ENCODE results near the gene EXD2.
"Not testable (repeated sequence)": the region's sequence is repeated elsewhere in the genome, so short reads cannot be mapped to it uniquely, and the experiment has no call there.

Gene EXD2

DNA sequence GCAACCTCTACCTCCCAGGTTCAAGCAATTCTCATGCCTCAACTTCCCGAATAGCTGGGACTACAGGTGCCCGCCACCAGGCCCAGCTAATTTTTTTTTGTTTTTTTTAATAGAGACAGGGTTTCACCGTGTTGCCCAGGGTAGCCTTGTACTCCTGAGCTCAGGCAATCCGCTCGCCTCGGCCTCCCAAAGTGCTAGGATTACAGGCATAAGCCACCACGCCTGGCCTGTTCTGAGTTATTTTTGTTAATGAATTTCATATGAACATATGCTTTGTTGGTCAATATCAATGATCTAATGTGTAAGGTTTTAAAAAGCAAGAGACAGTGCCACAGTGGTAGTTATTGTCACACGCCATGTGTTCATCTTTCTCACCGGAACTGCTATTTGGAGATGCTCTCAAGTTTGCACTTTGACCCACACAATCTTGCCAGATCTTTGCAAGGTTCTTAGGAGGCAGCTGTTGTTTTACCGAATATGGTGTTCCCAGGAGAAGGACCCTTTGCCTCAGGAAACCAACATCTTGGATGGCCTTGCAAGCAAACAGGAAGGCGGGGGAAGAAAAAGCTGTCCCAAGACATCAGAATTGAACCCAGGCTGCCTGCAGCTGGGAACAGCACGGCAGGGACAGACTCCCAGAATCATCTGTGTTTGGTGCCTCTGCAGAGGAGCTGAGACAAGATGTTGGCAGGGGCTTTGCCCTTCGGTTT is 98.7 kb downstream of the EXD2 start:
- H3K4me3 ChIP-seq (ENCODE audit: low read length), result no peak overlapping the region
- H3F3A ChIP-seq (ENCODE audit: control insufficient read depth, insufficient read depth), result no peaks in the 10 kb centered on the region
- no peaks in the 10 kb centered on the region; the same call in 1 of the 2 replicates for H3K27me3 ChIP-seq (ENCODE audit: control insufficient read depth, low read length)
- H3K9me3 ChIP-seq (ENCODE audit: control insufficient read depth, insufficient read depth, low read length), result no peaks in the 10 kb centered on the region
- H3K79me2 ChIP-seq (ENCODE audit: control insufficient read depth, low read length), result no peaks in the 10 kb centered on the region
- no peak overlapping the region for H3K4me2 ChIP-seq (ENCODE audit: low read length)
- no peaks in the 10 kb centered on the region for H3K36me3 ChIP-seq (ENCODE audit: control insufficient read depth, low read length)
- TF ChIP-seq, protein P1, sequence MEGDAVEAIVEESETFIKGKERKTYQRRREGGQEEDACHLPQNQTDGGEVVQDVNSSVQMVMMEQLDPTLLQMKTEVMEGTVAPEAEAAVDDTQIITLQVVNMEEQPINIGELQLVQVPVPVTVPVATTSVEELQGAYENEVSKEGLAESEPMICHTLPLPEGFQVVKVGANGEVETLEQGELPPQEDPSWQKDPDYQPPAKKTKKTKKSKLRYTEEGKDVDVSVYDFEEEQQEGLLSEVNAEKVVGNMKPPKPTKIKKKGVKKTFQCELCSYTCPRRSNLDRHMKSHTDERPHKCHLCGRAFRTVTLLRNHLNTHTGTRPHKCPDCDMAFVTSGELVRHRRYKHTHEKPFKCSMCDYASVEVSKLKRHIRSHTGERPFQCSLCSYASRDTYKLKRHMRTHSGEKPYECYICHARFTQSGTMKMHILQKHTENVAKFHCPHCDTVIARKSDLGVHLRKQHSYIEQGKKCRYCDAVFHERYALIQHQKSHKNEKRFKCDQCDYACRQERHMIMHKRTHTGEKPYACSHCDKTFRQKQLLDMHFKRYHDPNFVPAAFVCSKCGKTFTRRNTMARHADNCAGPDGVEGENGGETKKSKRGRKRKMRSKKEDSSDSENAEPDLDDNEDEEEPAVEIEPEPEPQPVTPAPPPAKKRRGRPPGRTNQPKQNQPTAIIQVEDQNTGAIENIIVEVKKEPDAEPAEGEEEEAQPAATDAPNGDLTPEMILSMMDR (IDR thresholded peaks at IDR 0.05; ENCODE audit: low read depth, low read length, poor library complexity, severe bottlenecking), result no peak
- TF ChIP-seq EZH2phosphoT487 (IDR thresholded peaks at IDR 0.05; ENCODE audit: borderline replicate concordance, low read length), result no peak
- H4K20me1 ChIP-seq (ENCODE audit: control insufficient read depth, insufficient read depth, low read depth, low read length), result no peaks in the 10 kb centered on the region
- H3K27ac ChIP-seq (ENCODE audit: low read depth, low read length), result no peak overlapping the region
- H3K9me2 ChIP-seq (replicated peaks; ENCODE audit: control insufficient read depth, low read length), result no peaks in the 10 kb centered on the region
- no peaks in the 10 kb centered on the region for H3K4me1 ChIP-seq (ENCODE audit: control insufficient read depth, low read length)

DNA sequence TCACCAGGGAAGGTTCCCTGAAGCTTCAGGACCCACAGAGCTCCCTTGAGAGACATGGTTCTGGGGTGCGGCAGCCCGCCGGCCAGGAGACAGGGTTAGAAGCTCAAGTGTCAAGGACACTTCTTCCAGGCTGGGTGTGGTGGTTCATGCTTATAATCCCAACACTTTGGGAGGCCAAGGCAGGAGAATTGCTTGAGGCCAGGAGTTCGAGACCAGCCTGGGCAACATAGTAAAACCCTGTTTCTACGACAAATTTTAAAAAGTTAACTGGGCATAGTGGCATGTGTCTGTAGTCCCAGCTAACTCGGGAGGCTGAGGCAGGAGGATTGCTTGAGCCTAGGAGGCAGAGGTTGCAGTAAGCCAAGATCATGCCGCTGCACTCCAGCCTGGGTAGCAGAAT is 99.6 kb downstream of the EXD2 start:
- not testable (repeated sequence) for H3K27ac ChIP-seq (ENCODE audit: low read depth, low read length); H3K4me3 ChIP-seq (ENCODE audit: low read length); H4K20me1 ChIP-seq (ENCODE audit: control insufficient read depth, insufficient read depth, low read depth, low read length); H3K36me3 ChIP-seq (ENCODE audit: control insufficient read depth, low read length); H3K79me2 ChIP-seq (ENCODE audit: control insufficient read depth, low read length); H3K9me2 ChIP-seq (replicated peaks; ENCODE audit: control insufficient read depth, low read length); H3K4me2 ChIP-seq (ENCODE audit: low read length); H3F3A ChIP-seq (ENCODE audit: control insufficient read depth, insufficient read depth); H3K9me3 ChIP-seq (ENCODE audit: control insufficient read depth, insufficient read depth, low read length); H3K4me1 ChIP-seq (ENCODE audit: control insufficient read depth, low read length); H3K27me3 ChIP-seq (ENCODE audit: control insufficient read depth, low read length)

DNA sequence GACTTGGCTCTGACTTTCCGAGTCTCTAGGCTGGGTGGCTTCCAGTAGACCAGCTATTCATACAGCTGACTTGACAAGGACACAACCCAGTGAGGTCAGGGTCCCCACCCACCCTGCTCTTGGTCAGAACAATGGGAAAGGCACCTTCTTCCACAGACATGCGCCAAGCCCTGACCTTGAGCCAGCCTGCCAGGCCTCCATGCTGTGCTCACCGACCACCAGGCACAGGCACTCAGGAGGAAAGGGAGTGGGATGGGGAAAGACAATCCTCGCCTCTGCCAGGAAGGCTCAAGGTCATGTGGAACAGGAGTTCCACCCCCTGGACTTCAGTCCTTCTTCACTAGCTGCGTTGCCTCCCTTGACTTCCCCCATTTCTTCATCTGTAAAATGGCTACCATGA is 100.1 kb downstream of the EXD2 start:
- H3K27ac ChIP-seq (ENCODE audit: low read depth, low read length), result no peak overlapping the region
- no peak overlapping the region for H3K4me3 ChIP-seq (ENCODE audit: low read length)
- no peaks in the 10 kb centered on the region for H3K36me3 ChIP-seq (ENCODE audit: control insufficient read depth, low read length)
- H4K20me1 ChIP-seq (ENCODE audit: control insufficient read depth, insufficient read depth, low read depth, low read length), result no peaks in the 10 kb centered on the region
- no peak for TF ChIP-seq EZH2phosphoT487 (IDR thresholded peaks at IDR 0.05; ENCODE audit: borderline replicate concordance, low read length)
- TF ChIP-seq, protein P1 (IDR thresholded peaks at IDR 0.05; ENCODE audit: low read depth, low read length, poor library complexity, severe bottlenecking), result no peak
- no peaks in the 10 kb centered on the region for H3F3A ChIP-seq (ENCODE audit: control insufficient read depth, insufficient read depth)
- H3K9me3 ChIP-seq (ENCODE audit: control insufficient read depth, insufficient read depth, low read length), result no peaks in the 10 kb centered on the region
- H3K4me1 ChIP-seq (ENCODE audit: control insufficient read depth, low read length), result no peaks in the 10 kb centered on the region
- H3K27me3 ChIP-seq (ENCODE audit: control insufficient read depth, low read length), result no peaks in the 10 kb centered on the region; the same call in 1 of the 2 replicates
- H3K79me2 ChIP-seq (ENCODE audit: control insufficient read depth, low read length), result no peaks in the 10 kb centered on the region
- H3K4me2 ChIP-seq (ENCODE audit: low read length), result no peak overlapping the region
- no peaks in the 10 kb centered on the region for H3K9me2 ChIP-seq (replicated peaks; ENCODE audit: control insufficient read depth, low read length)

DNA sequence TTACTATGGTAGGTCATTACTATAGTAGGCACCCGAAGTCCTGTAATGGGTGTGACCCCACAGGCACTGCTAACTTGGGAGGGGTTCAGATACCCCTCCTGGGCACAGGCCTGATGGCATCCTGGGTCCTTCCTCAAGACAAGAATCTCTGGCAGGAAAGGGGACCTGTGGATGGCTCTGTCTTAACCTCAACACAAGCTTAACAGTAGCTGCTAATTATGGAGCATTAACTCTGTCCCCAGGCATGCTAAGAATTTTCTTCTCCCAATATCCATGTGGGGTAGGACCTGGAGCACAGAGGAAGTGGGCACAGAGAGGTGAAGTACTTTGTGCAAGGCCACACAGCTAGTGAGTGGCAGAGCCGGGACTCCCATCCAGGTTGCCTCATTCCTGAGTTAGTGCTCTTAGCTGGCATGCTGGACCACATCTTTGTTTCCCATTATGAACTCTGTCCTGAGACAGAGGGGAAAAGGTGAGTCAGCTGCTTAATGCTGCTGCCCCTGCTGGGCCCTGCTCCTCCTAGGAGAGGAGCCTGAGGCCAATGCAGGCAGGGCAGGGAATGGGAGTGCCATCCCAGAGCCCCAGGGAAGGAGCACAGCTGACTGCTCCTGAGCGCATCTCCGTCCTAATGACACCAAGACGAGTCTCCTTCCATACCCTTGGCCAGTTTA is 100.7 kb downstream of the EXD2 start:
- peaks cover 4% of the 10 kb centered on the region for H3K27me3 ChIP-seq (ENCODE audit: control insufficient read depth, low read length)

More for the DNA sequence above, 100.7 kb downstream of the EXD2 start:
- Histone ChIP-seq H3K79me2 (ENCODE audit: control insufficient read depth, low read length) (no peaks in the 10 kb centered on the region), H3K27ac (ENCODE audit: low read depth, low read length) (no peak overlapping the region), H3K4me1 (ENCODE audit: control insufficient read depth, low read length) (no peaks in the 10 kb centered on the region), H3F3A (ENCODE audit: control insufficient read depth, insufficient read depth) (no peaks in the 10 kb centered on the region), H3K36me3 (ENCODE audit: control insufficient read depth, low read length) (no peaks in the 10 kb centered on the region), H3K4me3 (ENCODE audit: low read length) (no peak overlapping the region), H3K9me2 (replicated peaks; ENCODE audit: control insufficient read depth, low read length) (no peaks in the 10 kb centered on the region), H3K9me3 (ENCODE audit: control insufficient read depth, insufficient read depth, low read length) (no peaks in the 10 kb centered on the region), H3K4me2 (ENCODE audit: low read length) (no peak overlapping the region), H4K20me1 (ENCODE audit: control insufficient read depth, insufficient read depth, low read depth, low read length) (no peaks in the 10 kb centered on the region)
- no peak for TF ChIP-seq EZH2phosphoT487 (IDR thresholded peaks at IDR 0.05; ENCODE audit: borderline replicate concordance, low read length)
- TF ChIP-seq, protein P1 (IDR thresholded peaks at IDR 0.05; ENCODE audit: low read depth, low read length, poor library complexity, severe bottlenecking), result no peak
